Measurements from ENCODE around the gene CHD9NB.
A peak's percentile ranks its signal among the peaks of the same experiment; 100 is the strongest.
"Not testable (repeated sequence)": the region's sequence is repeated elsewhere in the genome, so short reads cannot be mapped to it uniquely, and the experiment has no call there.

CHD9NB gene

DNA sequence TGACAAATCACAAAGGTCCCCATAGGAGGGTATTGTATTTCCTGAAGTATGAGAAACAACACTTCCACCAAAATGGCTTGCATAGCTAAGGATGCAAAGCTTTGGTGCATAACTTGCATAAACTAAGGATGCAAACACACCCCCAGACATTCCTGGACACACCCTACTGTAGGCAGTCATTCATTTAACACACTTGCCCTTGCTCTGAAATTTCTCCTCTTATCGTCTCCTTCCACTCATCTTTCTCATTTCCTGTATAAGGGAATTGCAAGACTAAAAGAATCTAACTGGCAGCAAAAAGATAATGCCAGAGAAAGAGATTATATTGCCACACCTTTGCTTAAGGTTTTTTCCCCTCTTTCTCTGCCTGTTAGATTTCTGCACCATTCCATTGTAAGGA is 30.4 kb upstream of the CHD9NB start:
- DNase-seq = no peak

DNA sequence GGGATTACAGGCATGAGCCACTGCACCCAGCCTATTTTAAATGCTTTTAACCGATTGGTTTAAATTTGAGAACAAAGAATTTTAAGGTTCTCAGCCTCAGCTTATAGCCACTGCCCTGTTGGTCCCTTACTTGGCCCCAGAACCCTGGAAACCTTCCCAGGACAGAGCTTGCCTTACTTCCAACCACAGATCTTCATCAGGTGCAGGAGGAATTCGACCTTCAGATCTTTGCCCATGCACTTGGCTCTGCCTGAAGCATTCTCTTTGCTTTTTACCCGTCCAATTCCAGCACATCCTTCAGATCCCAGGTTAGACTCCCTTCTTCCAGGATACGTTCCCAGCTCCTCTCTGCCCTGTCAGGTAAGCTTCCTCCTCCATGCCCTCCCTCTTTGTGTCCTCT is 29.8 kb upstream of the CHD9NB start:
- no peak for DNase-seq

DNA sequence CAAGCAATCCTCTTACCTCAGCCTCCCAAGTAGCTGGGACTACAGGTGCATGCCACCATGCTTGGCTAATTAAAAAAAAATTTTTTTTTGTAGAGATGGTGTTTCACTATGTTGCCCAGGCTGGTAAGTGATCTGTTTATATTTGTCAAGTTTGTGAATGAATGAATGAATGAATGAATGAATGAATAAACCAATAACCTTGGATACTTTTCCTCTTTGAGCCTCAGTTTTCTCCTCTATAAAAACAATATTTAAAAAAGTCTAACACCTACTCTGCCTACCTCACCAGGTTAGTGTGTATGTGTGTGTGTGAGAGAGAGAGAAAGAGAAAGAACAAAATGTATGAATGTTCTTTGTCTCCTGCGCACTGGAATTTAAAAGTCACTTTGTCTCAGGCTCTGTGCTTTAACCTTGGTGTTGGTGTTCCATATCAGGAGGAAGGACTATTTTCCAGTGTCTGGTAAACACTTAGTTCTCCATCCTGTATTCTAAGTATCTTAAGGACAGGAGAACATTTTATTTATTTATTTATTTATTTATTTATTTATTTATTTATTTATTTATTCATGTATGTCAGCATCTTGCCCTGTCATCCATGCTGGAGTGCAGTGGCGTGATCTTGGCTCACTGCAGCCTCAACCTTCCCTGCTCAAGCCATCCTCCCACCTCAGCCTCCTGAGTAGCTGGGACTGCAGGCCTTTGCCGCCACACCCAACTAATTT is 29.1 kb upstream of the CHD9NB start:
- DNase-seq = no peak

DNA sequence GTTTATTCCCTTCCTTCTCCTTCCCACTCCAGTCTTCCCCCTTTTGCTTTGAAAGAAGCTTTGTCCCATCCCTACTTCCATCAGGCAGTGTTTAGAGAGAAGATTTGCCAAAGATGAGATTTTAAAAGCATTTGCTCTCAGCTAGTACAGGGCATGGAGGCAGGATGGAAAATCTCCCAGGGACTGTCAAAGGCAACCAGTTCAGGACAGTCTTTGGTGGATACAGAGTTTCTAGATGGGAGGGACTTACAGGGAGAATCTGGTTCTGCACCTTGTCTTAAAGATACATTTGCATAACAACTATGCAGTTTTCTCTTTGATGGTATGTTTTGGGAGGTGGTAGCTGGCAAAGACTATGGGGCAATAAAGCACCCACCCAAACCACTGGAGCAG is 28.3 kb upstream of the CHD9NB start:
- no peak for DNase-seq

DNA sequence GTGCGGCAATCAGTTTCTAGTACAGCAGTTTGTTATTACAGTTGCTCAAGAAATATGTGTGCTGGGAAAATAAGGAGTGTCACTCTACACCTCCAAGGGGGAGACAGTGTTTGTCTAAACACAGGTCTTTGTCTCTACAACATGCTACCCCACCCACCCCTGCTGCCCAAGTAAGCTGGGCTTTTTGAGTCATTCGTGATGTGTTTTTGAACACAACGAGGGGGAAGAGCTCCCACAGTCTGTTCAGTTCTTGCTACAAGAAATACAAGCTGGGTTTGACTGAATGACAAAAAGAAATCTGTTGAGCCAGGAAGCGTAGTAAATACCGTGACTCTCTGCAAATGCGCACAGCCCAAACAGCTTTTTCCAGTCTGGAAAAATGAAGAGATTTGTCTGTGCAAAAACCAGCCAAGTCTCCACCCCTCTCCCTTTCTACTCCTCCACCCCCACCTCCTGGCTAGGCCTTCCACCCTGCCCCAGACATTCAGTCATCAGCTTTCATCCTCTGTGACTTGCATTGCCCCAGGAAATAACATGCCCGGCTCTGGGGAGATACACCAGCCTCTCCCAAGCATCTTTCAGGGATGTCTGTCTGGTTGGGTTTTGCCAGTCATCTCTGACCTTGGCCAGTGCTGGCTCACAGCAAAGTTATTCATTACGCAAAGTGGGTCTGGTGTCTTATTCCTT is 27.8 kb upstream of the CHD9NB start:
- DNase-seq = no peak

GRCh38 chr16:53078765-53079485 is 26.2 kb upstream of the CHD9NB start:
- DNase-seq = no peak

DNA sequence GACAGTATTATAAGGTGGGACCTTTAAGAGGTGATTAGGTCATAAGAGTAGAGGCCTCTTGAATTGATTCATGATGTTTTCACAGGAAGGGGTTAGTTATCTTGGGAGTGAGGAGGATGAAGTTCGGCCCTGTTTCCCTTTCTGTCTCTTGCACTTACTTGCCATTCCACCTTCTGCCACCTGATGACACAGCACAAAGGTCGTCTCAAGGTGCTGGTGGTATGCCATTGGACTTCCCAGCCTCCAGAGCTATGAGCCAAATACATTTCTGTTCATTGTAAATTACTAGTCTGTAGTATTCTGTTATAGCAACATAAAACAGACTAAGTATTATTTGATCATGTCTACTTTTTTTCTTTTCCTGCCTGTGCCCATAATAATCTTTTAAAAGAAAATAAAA is 25.6 kb upstream of the CHD9NB start:
- no peak for DNase-seq

DNA sequence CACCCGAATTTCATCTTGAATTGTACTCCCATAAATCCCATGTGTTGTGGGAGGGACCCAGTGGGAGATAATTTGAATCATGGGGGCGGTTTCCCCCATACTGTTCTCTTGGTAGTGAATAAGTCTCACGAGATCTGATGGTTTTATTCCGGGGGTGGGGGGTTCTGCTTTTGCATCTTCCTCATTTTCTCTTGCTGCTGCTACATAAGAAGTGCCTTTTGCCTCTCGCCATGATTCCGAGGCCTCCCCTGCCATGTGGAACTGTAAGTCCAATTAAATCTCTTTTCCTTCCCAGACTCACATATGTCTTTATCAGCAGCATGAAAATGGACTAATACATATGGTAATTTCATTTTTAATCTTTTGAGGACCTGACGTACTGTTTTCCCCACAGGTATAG is 22.8 kb upstream of the CHD9NB start:
- DNase-seq = not testable (repeated sequence)

DNA sequence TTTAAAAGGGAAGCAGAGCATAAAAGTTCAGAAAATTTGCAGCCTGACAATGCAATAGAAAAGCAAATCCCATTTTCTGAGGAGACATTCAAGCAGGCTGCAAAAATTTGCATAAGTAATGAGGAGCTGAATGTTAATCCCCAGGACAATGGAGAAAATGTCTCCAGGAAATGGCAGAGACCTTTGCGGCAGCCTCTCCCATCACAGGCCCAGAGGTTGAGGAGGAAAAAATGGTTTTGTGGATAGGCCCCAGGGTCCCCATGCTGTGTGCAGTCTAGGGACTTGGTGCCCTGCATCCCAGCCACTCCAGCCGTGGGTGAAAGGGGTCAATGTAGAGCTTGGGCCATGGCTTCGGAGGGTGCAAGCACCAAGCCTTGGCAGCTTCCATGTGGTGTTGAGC is 21.6 kb upstream of the CHD9NB start:
- not testable (repeated sequence) for DNase-seq

DNA sequence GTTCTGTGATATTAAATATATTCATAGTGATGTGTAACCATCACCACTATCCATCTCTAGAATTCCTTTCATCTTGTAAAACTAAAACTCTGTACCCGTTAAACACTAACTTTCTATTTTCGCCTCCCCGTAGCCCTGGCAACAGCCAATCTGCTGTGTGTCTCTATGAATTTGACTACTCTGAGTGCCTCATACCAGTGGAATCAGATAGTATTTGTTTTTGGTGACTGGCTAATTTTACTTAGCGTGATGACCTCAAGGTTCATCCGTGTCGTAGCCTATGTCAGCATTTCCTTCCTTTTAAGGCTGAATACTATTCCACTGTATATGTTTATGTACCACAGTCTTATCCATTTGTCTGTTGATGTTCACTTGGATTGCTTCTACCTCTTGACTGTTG is 20.3 kb upstream of the CHD9NB start:
- DNase-seq = no peak

GRCh38 chr16:53071748-53072301 is 19.1 kb upstream of the CHD9NB start:
- no peak for DNase-seq

DNA sequence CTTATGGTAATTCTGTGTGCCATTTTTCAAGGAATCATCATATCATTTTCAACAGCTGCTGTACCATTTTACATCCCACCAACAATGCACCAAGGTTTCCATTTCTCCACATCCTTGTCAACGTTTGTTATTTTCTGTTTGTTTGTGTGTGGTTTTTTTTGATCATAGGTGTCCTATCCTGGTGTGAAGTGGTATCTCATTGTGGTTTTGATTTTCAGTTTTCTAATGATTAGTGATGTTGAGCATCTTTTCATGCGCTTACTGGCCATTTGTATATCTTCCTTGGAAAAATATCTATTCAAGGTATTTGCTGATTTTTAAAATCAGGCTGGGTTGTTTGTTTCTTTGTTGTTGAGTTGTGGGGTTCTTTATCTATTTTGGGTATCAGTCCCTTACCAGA is 17.1 kb upstream of the CHD9NB start:
- no peak for DNase-seq

DNA sequence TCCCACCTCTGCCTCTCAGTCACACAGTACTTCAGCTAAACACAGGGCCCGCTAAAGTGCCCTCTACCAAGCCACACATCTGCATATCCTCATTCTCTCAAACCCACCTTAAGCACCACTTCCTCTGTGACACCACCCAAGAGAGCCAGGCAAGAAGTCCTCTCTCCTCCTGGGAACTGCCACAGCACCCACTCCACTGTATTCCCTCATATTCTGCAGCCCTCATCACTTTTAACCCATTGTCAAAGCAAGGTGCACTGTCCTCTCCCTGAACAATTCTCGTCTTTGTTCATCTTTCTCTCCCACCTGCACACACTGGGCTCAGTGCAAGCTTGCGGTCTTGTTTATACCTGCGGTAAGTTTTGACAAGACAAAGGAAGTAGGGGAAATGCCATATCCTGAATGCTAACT is 15.7 kb upstream of the CHD9NB start:
- DNase-seq = peak; percentile 28

GRCh38 chr16:53067675-53068074 is 15.0 kb upstream of the CHD9NB start:
- DNase-seq = no peak

DNA sequence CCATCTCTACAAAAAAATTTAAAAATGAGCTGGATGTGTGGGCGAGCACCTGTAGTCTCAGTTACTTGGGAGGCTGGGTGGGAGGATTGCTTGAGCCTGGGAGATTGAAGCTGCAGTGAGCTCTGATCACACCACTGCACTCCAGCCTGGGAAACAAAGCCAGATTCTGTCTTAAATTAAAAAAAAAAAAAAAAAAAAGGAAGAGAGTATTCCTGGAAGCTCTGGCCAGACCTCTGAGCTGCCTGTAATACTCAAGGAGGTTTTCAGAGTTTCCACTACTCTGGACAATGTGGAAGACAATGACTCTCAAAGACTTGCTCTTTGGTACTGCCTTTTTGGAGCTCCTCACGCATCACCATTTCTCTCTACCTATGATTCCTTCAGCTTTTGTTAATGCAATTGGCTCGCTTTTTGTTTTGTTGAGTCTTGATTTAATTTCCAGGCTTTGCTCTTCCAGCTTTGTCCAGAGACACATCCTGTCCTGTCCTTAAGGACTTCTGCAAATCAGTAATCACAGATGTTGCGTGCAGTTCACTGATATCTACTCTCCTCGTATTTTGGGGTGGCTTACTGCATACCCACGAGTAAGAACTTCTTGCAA is 12.9 kb upstream of the CHD9NB start:
- DNase-seq = no peak

- DNase-seq = no peak
These were observed 11.4 kb upstream of the CHD9NB start for GRCh38 chr16:53064081-53064578.

DNA sequence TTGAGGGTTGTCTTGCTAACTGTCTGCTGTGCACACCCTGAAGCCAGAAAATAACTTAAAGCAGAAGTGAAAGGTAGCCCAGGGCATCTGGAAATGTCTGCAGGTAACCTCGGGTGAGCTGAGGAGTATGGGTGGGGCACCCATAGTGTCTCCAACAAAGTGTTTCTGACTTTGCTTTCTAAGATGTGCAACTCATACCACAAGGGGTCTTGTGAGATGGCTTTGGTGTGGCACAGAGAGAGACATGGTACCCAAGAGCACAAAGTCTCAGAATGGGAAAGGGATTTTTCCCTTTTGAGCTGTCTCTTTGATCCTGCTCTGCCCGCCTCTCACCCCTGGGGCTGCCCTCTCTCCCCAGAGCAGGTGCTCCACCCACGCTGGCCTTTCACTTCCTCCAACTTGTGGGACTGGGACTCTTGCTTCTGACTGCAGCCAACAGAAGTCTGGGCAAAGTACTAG is 9.0 kb upstream of the CHD9NB start:
- peak; percentile 15 for DNase-seq

DNA sequence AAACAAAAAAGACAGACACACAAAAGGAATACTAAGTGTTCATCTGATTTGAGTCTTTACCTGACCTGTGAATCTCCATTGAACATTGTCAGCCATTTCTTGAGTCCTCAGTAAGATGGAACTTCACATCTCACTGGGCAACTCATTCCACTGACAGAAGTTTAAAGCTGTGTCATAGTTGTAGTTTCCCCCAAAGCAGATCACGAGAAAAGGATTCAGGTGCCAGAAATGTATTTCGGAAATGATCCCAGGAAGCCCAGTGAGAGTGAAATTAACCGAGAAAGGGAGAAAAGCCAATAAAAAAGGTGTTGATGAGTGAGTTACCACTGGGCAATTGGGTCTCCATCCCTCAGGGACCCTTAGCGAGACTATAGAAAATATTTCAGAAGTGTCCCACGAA is 8.6 kb upstream of the CHD9NB start:
- no peak for DNase-seq

- DNase-seq = no peak
These were observed 7.0 kb upstream of the CHD9NB start for GRCh38 chr16:53059672-53060071.

DNA sequence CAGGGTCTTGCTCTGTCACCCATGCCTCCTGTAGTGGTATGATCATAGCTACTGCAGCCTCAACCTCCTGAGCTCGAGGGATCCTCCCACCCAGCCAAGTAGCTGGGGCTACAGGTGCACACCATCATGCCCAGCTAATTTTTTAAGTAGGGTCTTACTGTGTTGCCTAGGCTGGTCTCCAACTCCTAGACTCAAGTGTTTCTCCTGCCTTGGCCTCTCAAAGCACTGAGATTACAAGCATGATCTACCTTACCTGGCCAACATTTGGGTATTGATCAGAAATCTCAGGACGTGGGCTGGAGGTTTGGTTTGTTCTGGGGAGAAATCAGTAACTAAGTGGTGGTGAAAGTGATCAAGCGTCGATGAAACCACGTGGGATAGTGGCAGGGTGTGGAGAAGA is 6.2 kb upstream of the CHD9NB start:
- DNase-seq = no peak

DNA sequence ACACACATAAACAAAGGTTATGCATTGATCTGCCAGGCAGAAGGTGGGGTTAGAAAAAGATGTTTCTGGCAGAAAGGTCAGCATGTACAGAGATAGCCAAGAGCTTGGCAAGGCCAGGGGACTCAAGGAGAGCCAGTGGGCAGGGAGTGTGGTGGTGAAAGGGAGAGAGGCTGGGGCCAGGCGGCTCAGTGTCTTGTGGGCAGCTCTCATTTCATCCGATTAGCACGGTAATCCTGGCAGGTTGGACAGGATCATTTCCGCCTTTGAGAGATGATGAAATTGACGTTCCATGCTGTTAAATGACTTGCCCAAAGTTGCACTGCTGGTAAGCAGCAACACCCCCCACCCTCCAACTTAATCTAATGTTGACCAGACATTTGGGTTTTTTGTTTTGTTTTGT is 5.7 kb upstream of the CHD9NB start:
- no peak for DNase-seq

DNA sequence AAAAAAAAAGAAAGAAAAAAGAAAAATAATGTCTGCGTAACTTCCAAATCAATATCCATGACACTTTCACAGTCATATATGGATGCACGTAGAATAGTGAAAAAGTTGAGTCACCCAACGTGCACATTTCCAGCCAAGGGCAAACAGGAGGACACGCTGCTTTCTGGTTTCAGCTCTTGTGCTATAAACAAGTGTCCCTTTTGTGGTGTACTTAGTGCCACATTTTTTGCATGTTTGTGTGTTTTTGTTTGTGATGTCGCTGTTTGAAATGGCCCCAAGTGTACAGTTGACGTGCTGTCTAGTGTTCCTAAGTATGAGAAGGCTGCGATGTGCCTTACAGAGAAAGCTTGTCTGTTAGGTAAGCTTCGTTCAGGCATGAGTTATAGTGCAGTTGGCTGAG is 5.0 kb upstream of the CHD9NB start:
- no peak for DNase-seq

DNA sequence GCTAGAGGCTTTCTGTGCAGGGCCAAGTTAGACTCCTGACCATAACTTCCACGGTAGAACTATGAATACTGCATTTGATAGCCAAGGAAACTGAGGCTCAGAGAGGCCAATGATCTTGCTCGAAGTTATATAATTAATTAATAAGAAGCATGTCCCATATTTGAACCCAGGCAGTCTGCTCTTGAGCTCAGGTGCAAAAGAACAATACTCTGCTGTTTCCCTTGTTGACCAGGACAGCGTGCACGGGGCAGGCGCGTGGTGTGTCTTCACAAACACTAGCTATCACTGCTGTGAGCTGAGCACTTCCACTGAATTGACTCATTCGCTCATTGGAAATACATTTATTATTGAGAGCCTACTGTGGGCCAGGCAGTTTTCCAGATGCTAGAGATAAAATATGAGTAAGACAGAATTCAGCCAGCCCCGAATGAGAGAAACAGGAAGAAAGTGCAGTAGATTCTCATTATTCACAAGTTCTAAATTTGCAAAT is 3.7 kb upstream of the CHD9NB start:
- DNase-seq = no peak

Data from CD4-positive, alpha-beta T cell treated with Interleukin-10 for 1 hour (primary cell).